GM18526 (cell line): ENCODE data around the gene ZDBF2.

Experiments used
- POLR2A ChIP-seq: IDR thresholded peaks from 3 replicates; pipeline ENCODE4 v1.6.1; 2011; ENCODE audit not compliant: insufficient read length; ENCODE audit errors: extremely low read depth

ZDBF2 gene

GRCh38 chr2:206255003-206255402 lies 19.5 kb upstream of the ZDBF2 start:
- TF ChIP-seq POLR2A: no peak

- TF ChIP-seq POLR2A: no peak
Measured at GRCh38 chr2:206256706-206257205, 17.7 kb upstream of the ZDBF2 start.

DNA sequence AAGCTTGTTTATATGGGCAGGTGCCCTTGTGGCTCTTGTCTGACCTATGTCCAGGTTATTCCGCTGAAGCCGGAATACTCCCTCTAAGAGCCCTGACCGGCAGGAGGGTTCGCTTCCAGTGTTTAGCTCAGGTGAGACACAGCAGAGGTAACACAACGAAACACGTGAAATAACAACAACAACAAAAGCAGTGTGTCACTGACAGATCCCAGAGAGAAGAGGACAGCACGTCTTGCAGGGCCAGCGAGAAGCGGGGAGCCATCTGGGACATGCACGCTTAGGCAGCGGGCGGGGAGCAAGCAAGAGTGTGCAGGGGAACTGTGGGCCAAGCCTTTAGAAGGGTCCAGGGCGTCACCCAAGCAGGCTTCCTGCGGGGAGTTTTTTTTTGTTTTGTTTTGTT lies 17.1 kb upstream of the ZDBF2 start:
- no peak for TF ChIP-seq POLR2A

- no peak for TF ChIP-seq POLR2A
Measured at GRCh38 chr2:206257861-206258260, 16.6 kb upstream of the ZDBF2 start.

DNA sequence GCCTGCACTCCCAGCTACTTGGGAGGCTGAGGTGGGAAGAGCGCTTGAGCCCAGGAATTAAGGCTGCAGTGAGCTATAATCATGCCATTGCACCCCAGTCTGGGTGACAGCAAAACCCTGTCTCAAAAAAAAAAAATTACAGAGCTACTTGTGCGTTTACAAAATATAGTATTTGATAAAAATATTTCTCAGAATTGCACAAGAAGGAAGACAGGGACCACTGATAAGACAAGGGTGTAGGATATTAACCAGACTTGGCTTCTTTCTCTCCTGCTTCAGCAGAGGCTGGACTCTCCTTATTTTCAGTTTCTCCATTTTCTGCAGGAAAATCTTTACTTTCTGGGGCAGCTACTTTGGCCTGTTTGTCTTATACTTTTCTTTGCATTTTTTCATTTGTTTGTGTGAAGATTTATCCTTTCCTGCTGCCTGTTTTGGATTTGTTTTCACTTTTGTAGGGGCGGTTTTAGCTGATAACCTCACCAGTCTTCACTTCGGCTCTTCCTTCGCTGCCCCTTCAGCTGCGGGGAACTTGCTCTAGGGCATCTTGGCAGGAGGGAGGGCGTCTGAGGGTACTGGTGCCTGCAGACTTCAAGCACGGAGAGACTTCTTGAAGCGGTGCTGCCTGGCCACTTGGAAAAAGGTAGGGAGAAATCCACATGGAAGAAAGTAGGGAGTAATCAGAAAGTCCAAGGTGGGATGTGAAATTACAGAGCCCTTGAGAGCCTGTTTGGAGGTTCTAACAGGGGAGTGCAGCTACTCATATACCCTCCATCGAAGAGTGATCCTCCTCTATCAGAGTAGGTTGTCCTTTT lies 14.9 kb upstream of the ZDBF2 start:
- TF ChIP-seq POLR2A: no peak

DNA sequence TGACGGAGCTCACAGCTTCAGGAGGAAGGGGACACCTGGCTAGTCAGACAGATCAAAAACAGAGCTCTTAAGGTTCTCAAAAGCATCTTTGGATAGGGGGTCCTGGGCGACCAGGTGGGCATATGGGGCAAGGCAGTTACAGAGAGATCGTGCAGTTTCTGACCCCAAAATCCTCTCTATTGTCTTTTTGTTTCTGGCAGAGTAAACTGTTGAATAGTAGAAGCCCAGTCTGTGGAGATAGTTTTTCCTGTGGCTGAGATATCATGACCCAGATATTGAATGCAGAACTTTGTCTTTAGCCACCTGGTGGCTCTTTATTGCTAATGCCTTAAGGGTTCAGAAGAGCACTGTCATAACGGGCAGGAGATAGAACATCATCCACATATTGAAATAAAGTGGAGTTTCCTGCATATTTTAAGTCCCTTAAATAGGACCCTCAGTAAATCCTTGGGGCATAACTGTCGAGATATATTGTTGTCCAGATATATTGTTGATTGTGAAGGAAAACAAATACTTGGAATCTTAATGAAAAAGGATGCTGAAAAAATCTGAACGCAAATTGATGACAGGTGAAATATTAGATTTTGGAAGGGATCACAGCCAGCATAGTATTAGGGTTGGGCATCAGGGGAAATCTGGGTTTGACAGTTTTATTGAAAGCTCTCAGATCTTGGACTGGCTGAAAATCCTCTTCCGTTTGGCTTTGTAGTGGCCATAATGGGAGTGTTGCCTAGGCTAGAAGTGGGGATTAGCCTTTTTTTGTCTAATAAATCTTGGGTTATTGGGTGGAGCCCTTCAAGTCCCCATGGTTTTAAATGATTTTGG lies 14.1 kb upstream of the ZDBF2 start:
- no peak for TF ChIP-seq POLR2A

DNA sequence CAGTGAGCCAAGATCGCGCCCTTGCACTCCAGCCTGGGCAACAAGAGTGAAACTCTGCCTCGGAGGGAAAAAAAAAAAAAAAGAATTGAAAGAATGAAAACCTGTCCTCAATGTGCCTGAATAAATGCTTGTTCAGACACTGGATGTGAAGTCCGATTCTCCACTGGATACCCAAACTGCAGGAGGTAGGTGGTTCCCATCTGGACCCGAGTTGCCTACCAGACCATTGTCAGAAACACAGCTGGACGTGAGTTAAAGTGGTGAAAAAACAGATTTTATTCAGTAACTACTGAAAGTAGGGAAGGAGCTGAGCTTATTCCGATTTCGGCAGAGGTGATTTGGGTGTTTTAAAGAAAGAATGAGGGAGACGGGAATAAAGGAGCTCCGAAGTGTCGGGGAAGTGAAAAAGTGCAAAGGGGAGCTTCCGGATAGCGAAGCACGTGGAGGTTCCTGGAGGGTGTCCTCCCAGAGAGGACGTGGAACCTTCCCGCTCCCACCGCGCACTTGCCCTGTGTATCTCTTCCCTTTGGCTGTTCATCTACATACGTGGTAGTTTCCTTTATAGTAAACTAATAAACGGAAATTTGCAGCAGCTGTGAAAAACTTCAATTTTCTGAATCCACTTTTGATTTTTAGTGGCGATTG lies 10.4 kb upstream of the ZDBF2 start:
- no peak for TF ChIP-seq POLR2A

DNA sequence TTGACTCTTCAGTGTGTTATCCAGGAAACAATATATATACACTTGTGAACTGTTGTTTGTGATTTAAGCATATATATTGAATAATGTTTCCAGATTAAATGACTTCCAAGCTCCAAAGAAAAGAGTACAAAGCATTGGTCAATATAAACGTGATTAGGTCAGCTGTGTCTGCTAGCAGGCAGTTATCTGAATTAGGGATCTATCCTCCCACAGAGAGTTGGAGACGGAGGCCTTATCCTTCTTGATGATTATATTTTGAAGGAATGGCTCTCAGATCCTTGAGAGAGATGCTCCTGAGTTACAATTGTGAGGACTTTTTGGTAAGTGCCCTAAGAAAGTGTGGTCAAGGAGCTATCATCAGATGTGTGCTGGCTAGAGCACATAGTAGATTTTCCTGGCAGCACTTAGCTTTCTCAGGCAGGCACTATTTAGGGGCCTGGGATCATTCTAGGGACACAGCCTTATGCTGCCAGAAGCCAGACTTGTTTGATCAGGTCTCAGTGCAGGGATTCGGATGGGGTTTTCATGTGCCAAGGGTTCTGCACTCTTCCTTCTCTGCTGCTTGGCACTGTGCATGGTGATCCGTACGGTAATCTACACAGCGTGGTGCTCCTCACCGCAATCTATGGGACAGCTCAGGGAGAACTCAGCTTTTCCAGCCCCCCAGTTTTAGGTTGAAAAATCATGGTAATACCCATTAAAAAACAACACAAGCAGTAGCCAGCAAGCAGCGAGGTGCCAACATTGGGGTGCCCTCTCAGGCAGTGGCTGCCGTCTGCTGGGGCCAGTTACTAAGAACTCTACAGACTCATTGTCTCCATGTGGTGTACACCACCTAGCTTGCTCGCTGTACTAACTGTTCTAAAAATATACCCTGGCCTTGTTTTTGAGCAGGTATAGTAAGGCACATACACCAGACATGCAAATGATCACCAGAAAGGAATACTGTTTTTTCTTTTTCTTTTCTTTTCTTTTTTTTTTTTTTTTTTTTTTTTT lies 8.0 kb upstream of the ZDBF2 start:
- TF ChIP-seq POLR2A: no peak

DNA sequence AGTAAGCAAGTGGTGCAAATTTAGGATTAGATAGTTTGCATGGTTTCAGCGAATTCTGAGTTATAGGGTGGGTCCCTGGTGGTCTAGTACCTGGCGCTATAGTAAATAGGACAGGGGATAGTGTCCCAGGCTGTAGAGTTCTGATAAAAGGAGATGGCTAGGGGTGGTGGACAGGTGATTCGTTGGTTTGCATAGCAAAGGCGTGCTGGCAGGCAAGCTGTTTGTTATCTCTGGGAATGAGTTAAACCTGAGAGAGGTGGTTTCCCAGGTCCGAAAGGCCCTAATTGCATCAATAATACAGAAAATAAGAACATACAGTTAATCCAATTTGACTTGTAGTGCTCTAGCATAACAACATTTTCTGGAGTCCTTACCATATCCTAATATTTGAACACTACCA lies 6.9 kb upstream of the ZDBF2 start:
- TF ChIP-seq POLR2A: no peak

DNA sequence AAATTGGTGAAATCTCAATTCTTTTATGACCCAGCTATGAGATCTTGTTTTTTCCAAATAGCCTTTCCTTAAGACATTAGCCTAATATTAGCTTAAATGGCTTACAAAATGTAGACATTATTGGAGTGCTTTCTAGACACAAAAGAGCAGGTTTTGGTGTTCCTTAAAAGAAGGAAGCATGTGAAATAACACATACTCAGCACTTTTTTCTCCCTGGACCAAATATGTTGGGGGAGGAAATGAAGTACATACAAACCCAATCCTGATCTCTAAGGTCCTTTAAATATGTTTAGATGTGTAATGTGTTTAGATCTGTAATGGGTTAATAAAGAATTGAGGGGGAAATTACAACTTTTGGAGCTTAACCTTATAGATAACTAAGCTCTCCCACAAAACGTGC lies 3.4 kb upstream of the ZDBF2 start:
- TF ChIP-seq POLR2A: no peak

GRCh38 chr2:206273905-206274304 lies 558 bp upstream of the ZDBF2 start:
- no peak for TF ChIP-seq POLR2A

GRCh38 chr2:206275312-206276055 lies 1.0 kb downstream of the ZDBF2 start:
- TF ChIP-seq POLR2A: no peak

DNA sequence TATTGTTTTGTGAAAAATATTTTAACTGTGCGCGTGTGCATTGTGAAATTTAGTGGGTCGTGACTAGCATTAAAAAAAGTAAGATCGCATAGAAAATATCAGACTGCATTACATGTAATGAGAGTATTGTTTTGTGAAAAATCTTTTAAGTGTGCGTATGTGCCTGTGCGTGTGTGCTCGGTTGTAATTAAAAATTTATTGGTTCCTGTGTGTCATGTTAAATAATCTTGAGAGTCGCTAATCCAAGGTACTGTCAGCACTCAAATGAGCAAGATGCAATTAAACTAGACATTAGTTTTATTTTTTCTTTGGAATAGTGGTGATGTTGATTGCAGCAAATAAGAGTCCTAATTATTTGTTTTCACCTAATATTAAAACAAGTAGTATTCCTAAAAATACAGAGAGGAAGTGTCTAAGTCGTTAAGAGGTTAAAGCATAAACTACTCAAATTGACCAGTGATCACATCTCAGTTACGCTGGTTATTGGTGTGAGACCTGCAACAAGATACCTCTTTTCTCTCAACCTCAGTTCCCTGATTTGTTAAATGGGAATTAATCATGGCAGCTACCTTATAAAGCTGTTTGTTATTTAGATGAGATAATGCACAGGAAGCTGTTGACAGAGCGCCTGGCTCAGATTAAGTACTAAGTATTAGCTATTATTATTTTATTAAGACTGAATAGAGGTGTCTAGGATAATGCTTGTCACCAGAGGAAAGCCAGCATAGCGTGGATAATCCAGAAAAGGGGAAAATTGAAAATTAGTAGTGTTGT lies 1.9 kb downstream of the ZDBF2 start:
- TF ChIP-seq POLR2A: no peak
